ENCODE results near the gene CD151. TPM values are rescaled to one million over a fixed set of nuclear protein-coding genes. Genes with fewer than 3 reads are reported as not detected.
A peak's percentile ranks its signal among the peaks of the same experiment; 100 is the strongest.

CD151 gene
- total RNA-seq, 2 experiments from 2014 or later, result 0.28 to 0.84 TPM

DNA sequence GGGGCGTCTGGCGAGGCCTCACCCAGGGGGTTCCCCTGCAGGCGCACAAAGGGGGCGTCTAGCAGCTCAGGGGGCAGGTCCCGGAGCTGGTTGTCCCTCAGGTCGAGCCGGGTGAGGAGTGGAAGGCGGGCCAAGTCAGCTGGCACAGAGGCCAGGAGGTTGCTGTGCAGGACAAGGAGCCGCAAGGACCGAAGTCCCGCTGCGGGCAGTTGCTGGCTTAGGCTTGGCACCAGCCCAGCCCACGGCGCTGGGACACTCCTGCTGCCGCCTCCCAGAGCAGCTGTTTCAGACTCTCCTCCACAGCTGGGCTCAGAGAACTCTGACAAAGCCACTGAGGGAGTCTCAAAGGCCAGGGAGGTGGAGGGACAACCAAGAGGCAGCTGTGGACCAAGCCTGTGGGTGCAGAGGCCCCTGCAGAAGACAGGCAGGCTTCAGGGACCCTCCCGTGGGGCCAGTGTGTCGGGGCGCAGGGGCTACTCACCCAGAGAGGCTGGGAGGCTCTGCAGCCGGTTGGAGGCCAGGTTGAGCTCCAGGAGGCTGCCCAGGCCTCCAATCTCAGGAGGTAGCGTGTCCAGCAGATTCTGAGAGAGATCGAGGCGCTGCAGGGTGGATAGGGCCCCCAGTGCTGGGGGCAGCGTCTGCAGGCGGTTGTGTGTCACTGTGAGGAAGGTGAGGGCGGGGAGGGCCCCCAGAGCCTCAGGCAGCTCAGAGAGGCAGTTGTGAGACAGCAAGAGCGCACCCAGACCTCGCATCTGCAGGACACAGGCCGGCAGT is 29.9 kb upstream of the CD151 start:
- intact Hi-C loops (cut with micrococcal nuclease; ENCODE audit: unreplicated experiment), result no loop called here
- H3K27ac ChIP-seq (ENCODE audit: low read depth, low read length, poor library complexity, severe bottlenecking), result no peak overlapping the region
- BruUV-seq (replicated peaks), result no TSS peak
- peaks cover 4% of the 10 kb centered on the region; the same call in 1 of the 2 replicates for H3K79me2 ChIP-seq (ENCODE audit: insufficient read depth, low read depth, low read length)
- no peak overlapping the region for H2AFZ ChIP-seq (ENCODE audit: low read length)
- H3K9me3 ChIP-seq (ENCODE audit: low read length), result no peaks in the 10 kb centered on the region
- peaks cover 35% of the 10 kb centered on the region for H3K4me1 ChIP-seq (ENCODE audit: insufficient read depth, low read length, poor library complexity, severe bottlenecking)
- no peaks in the 10 kb centered on the region for H3K9me2 ChIP-seq (ENCODE audit: insufficient read depth, low read length)
- H3K36me3 ChIP-seq (ENCODE audit: insufficient read depth, low read length), result peaks cover 30% of the 10 kb centered on the region; the same call in 1 of the 2 replicates
- no peak overlapping the region for H3K4me3 ChIP-seq (ENCODE audit: low read depth, low read length, poor library complexity, severe bottlenecking)
- ChIA-PET POLR2A (no interaction called here), CTCF (ENCODE audit: unreplicated experiment) (no interaction called here)
- DNase-seq (ENCODE audit: low spot score), result no peak
- no peak for TF ChIP-seq EZH2phosphoT487 (IDR thresholded peaks at IDR 0.05; ENCODE audit: borderline replicate concordance, low read depth, low read length)
- TF ChIP-seq, protein P1, sequence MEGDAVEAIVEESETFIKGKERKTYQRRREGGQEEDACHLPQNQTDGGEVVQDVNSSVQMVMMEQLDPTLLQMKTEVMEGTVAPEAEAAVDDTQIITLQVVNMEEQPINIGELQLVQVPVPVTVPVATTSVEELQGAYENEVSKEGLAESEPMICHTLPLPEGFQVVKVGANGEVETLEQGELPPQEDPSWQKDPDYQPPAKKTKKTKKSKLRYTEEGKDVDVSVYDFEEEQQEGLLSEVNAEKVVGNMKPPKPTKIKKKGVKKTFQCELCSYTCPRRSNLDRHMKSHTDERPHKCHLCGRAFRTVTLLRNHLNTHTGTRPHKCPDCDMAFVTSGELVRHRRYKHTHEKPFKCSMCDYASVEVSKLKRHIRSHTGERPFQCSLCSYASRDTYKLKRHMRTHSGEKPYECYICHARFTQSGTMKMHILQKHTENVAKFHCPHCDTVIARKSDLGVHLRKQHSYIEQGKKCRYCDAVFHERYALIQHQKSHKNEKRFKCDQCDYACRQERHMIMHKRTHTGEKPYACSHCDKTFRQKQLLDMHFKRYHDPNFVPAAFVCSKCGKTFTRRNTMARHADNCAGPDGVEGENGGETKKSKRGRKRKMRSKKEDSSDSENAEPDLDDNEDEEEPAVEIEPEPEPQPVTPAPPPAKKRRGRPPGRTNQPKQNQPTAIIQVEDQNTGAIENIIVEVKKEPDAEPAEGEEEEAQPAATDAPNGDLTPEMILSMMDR (conservative IDR thresholded peaks at IDR 0.05; ENCODE audit: low read length), result no peak
- H3K4me2 ChIP-seq (ENCODE audit: low read length), result peak overlapping the region; percentile 94
- H4K20me1 ChIP-seq (ENCODE audit: insufficient read depth, low read length), result no peaks in the 10 kb centered on the region

DNA sequence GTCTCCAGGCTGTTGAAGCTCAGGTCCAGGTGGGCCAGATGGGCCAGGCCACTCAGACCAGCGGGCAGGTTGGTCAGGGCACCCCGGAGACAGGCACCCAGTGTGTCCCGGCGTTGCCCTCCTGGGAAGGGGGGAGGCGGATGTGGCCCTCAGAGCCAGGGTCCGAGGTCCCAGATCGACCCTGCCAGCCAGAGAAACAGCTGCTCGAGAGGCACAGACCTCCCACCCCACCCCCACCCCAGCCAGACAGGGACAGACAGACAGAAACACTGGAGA is 29.3 kb upstream of the CD151 start:
- no peak for DNase-seq (ENCODE audit: low spot score)
- Histone ChIP-seq H3K27ac (ENCODE audit: low read depth, low read length, poor library complexity, severe bottlenecking) (no peak overlapping the region), H3K79me2 (ENCODE audit: insufficient read depth, low read depth, low read length) (peaks cover 9% of the 10 kb centered on the region; the same call in 1 of the 2 replicates), H3K4me3 (ENCODE audit: low read depth, low read length, poor library complexity, severe bottlenecking) (peak overlapping the region; percentile 86), H2AFZ (ENCODE audit: low read length) (no peak overlapping the region), H3K9me2 (ENCODE audit: insufficient read depth, low read length) (no peaks in the 10 kb centered on the region), H3K9me3 (ENCODE audit: low read length) (no peaks in the 10 kb centered on the region), H3K4me1 (ENCODE audit: insufficient read depth, low read length, poor library complexity, severe bottlenecking) (peaks cover 38% of the 10 kb centered on the region), H4K20me1 (ENCODE audit: insufficient read depth, low read length) (no peaks in the 10 kb centered on the region), H3K4me2 (ENCODE audit: low read length) (peak overlapping the region; percentile 94), H3K36me3 (ENCODE audit: insufficient read depth, low read length) (peaks cover 30% of the 10 kb centered on the region; the same call in 1 of the 2 replicates)
- intact Hi-C loops (cut with micrococcal nuclease; ENCODE audit: unreplicated experiment), result no loop called here
- no TSS peak for BruUV-seq (replicated peaks)
- TF ChIP-seq EZH2phosphoT487 (IDR thresholded peaks at IDR 0.05; ENCODE audit: borderline replicate concordance, low read depth, low read length), result no peak
- TF ChIP-seq, protein P1 (conservative IDR thresholded peaks at IDR 0.05; ENCODE audit: low read length), result no peak
- ChIA-PET POLR2A (no interaction called here), CTCF (ENCODE audit: unreplicated experiment) (no interaction called here)
